HepG2 (cell line): Measurements from ENCODE around the gene PAPOLA. TPM values are rescaled to one million over a fixed set of nuclear protein-coding genes. Genes with fewer than 3 reads are reported as not detected.

ENCODE experiments used
- ARID5B ChIP-seq: IDR thresholded peaks from 2 replicates; pipeline ENCODE4 v1.4.0; 2020; ENCODE audit warnings: mild to moderate bottlenecking, missing genetic modification reagents
- ASH2L ChIP-seq: fragments of 300-600, 200-600 bp; sonication (generic); IDR thresholded peaks from 2 replicates; pipeline ENCODE4 v1.7.0; 2017; ENCODE audit warnings: low read depth, mild to moderate bottlenecking, moderate library complexity, mixed read lengths, low read length; ENCODE audit not compliant: insufficient read length
- ATF3 ChIP-seq: sonication (generic); formaldehyde crosslinking; IDR thresholded peaks from 2 replicates; pipeline ENCODE4 v1.4.0; 2020; ENCODE audit warnings: missing genetic modification reagents
- BRCA1 ChIP-seq: sonication (generic); formaldehyde crosslinking; IDR thresholded peaks from 2 replicates; pipeline ENCODE4 v1.4.0; 2020; ENCODE audit warnings: missing genetic modification reagents
- ELF1 ChIP-seq: sonication (generic); formaldehyde crosslinking; IDR thresholded peaks from 2 replicates; pipeline ENCODE4 v1.4.0; 2020; ENCODE audit warnings: missing genetic modification reagents
- GATAD1 ChIP-seq: IDR thresholded peaks from 2 replicates; pipeline ENCODE4 v1.6.1; 2016; ENCODE audit warnings: missing genetic modification reagents, missing compliant biosample characterization
- HHEX ChIP-seq: IDR thresholded peaks from 2 replicates; pipeline ENCODE4 v1.6.1; 2016; ENCODE audit warnings: control low read depth
- MBD4 ChIP-seq: IDR thresholded peaks from 2 replicates; pipeline ENCODE4 v1.6.1; 2012; ENCODE audit warnings: low read length, inconsistent platforms, borderline replicate concordance
- MED13 ChIP-seq: sonication (generic); formaldehyde crosslinking; IDR thresholded peaks from 2 replicates; pipeline ENCODE4 v1.5.0; 2020; ENCODE audit warnings: missing genetic modification reagents
- NBN ChIP-seq: fragments of 450-650 bp; conservative IDR thresholded peaks from 2 replicates; pipeline ENCODE4 v1.6.1; 2017
- NFYC ChIP-seq: IDR thresholded peaks from 2 replicates; pipeline ENCODE4 v1.6.1; 2016; ENCODE audit warnings: missing genetic modification reagents, missing compliant biosample characterization
- PAWR ChIP-seq: sonication (generic); formaldehyde crosslinking; IDR thresholded peaks from 2 replicates; pipeline ENCODE4 v1.4.0; 2020; ENCODE audit warnings: missing genetic modification reagents, mild to moderate bottlenecking, borderline replicate concordance
- POLR2G ChIP-seq: fragments of 200-400 bp; formaldehyde crosslinking; IDR thresholded peaks from 2 replicates; pipeline ENCODE4 v1.6.1; 2018; ENCODE audit warnings: mild to moderate bottlenecking, low read depth, low read length, moderate library complexity
- RFXAP ChIP-seq: sonication (generic); formaldehyde crosslinking; IDR thresholded peaks from 2 replicates; pipeline ENCODE4 v1.4.0; 2020; ENCODE audit warnings: missing genetic modification reagents, borderline replicate concordance
- THAP8 ChIP-seq: sonication (generic); formaldehyde crosslinking; IDR thresholded peaks from 2 replicates; pipeline ENCODE4 v1.5.1; 2020; ENCODE audit warnings: missing genetic modification reagents, mild to moderate bottlenecking, borderline replicate concordance
- TRIM22 ChIP-seq: fragments of 450-650 bp; IDR thresholded peaks from 2 replicates; pipeline ENCODE4 v1.6.1; 2017
- U2AF2 ChIP-seq: fragments of 200-400 bp; formaldehyde crosslinking; IDR thresholded peaks from 2 replicates; pipeline ENCODE4 v1.6.1; 2017; ENCODE audit warnings: low read depth, mild to moderate bottlenecking, low read length
- ZNF180 ChIP-seq: sonication (generic); formaldehyde crosslinking; IDR thresholded peaks from 2 replicates; pipeline ENCODE4 v1.4.0; 2020; ENCODE audit warnings: low read depth, missing genetic modification reagents, borderline replicate concordance
- ZNF343 ChIP-seq: sonication (generic); formaldehyde crosslinking; IDR thresholded peaks from 2 replicates; pipeline ENCODE4 v1.4.0; 2020; ENCODE audit warnings: mild to moderate bottlenecking, missing genetic modification reagents
- ZNF496 ChIP-seq: sonication (generic); formaldehyde crosslinking; IDR thresholded peaks from 2 replicates; pipeline ENCODE4 v1.8.1; 2023; ENCODE audit warnings: mild to moderate bottlenecking, moderate library complexity, missing genetic modification reagents; ENCODE audit not compliant: insufficient replicate concordance
- ZNF597 ChIP-seq: sonication (generic); formaldehyde crosslinking; IDR thresholded peaks from 2 replicates; pipeline ENCODE4 v1.5.0; 2020; ENCODE audit warnings: missing genetic modification reagents
- ZNF782 ChIP-seq: sonication (generic); formaldehyde crosslinking; IDR thresholded peaks from 2 replicates; pipeline ENCODE4 v1.4.0; 2020; ENCODE audit warnings: missing genetic modification reagents, mild to moderate bottlenecking, borderline replicate concordance
- ZNF83 ChIP-seq: sonication (generic); formaldehyde crosslinking; IDR thresholded peaks from 2 replicates; pipeline ENCODE4 v1.4.0; 2020; ENCODE audit warnings: missing genetic modification reagents, mild to moderate bottlenecking, borderline replicate concordance
- polyA plus RNA-seq, 8 experiments: library from polyadenylated mRNA; depleted of rRNA in 3 of 8; stranded (reverse) in 7 of 8; unstranded in 1 of 8; fragments of >200 nt; fragmentation: Illumina TruSeq in 4 of 8; extraction: Trizol in 4 of 8; gene quantifications; 2 replicates each; pipeline versions ENCODE4 v1.2.1 to v1.2.3, GENCODE V29; 2011 to 2016; ENCODE audit warnings: low read depth in 4 of 8, missing spikeins in 1 of 8, mixed read lengths in 1 of 8; ENCODE audit not compliant: insufficient read depth in 1 of 8
- total RNA-seq, 5 experiments: library from RNA; depleted of rRNA; stranded (reverse); fragments of >200 nt; fragmentation: Illumina TruSeq; extraction: Trizol; gene quantifications; 2 replicates each; pipeline ENCODE4 v1.2.3, GENCODE V29; 2016; ENCODE audit warnings: low read depth in 1 of 5

The PAPOLA gene
- total and polyA plus RNA-seq, 2 of the 13 experiments (the other 11 are each of a cell fraction or from before 2014, with no cell fraction given) = 103 to 151 TPM

GRCh38 chr14:96461950-96462798 lies 40.0 kb upstream of the PAPOLA start (continued):
- TF ChIP-seq THAP8 (CRISPR knock-in tag) = no peak
- TF ChIP-seq ZNF180 (CRISPR knock-in tag) = no peak
- no peak for TF ChIP-seq ZNF597
- peak; percentile 91 for TF ChIP-seq ASH2L
- no peak for TF ChIP-seq ZNF782 (CRISPR knock-in tag)
- TF ChIP-seq TRIM22 = no peak
- no peak for TF ChIP-seq ZNF343 (CRISPR knock-in tag)
- peak; percentile 88 for TF ChIP-seq ARID5B (CRISPR knock-in tag)
- peak; percentile 85 for TF ChIP-seq GATAD1 (CRISPR knock-in tag)
- no peak for TF ChIP-seq U2AF2
- TF ChIP-seq ZNF83 (CRISPR knock-in tag) = no peak
- no peak for TF ChIP-seq NFYC (CRISPR knock-in tag)
- TF ChIP-seq ATF3 (CRISPR knock-in tag) = peak; percentile 76
- peak; percentile 52; the same call in 1 of the 2 replicates for TF ChIP-seq ELF1 (CRISPR knock-in tag)
- peak; percentile 46; the same call in 1 of the 2 replicates for TF ChIP-seq RFXAP (CRISPR knock-in tag)
- 0 out of 2 replicates have a peak, but pooled peaks have one; percentile 23 for TF ChIP-seq POLR2G
- no peak for TF ChIP-seq ZNF496 (CRISPR knock-in tag)
- TF ChIP-seq MBD4 = no peak
- TF ChIP-seq MED13 = no peak
- no peak for TF ChIP-seq NBN
- TF ChIP-seq HHEX (CRISPR knock-in tag) = peak; percentile 48; the same call in 1 of the 2 replicates
- 0 out of 2 replicates have a peak, but pooled peaks have one; percentile 40 for TF ChIP-seq BRCA1 (CRISPR knock-in tag)
- TF ChIP-seq PAWR (CRISPR knock-in tag) = no peak
